H1 (cell line): ENCODE results near the gene ALPG. TPM values are rescaled to one million over a fixed set of nuclear protein-coding genes. Genes with fewer than 3 reads are reported as not detected.

Experiments used
- BACH1 ChIP-seq: IDR thresholded peaks from 2 replicates; pipeline ENCODE4 v1.6.1; 2012; ENCODE audit warnings: low read length, improper control_type of control experiment
- CHD7 ChIP-seq: fragments of 300-600 bp; sonication (generic); IDR thresholded peaks from 2 replicates; pipeline ENCODE4 v1.7.1; 2012; ENCODE audit warnings: low read length, moderate library complexity, mild to moderate bottlenecking, inconsistent platforms; ENCODE audit not compliant: insufficient replicate concordance
- E2F6 ChIP-seq: IDR thresholded peaks from 2 replicates; pipeline ENCODE4 v1.6.1; 2012; ENCODE audit warnings: inconsistent platforms
- EGR1 ChIP-seq: IDR thresholded peaks from 2 replicates; pipeline ENCODE4 v1.6.1; 2011; ENCODE audit warnings: low read depth, low read length, borderline replicate concordance
- HDAC2 ChIP-seq, 2 experiments: fragments of 300-600 bp in 1 of 2; sonication (generic) in 1 of 2; IDR thresholded peaks; 2 replicates each; pipeline ENCODE4 v1.6.1; 2011 to 2012; ENCODE audit warnings: low read depth in 2 of 2, low read length in 2 of 2, mild to moderate bottlenecking in 2 of 2, moderate library complexity in 2 of 2, borderline replicate concordance in 1 of 2, inconsistent platforms in 1 of 2
- MAX ChIP-seq: IDR thresholded peaks from 2 replicates; pipeline ENCODE4 v1.6.1; 2012; ENCODE audit warnings: inconsistent platforms
- SIX5 ChIP-seq: IDR thresholded peaks from 2 replicates; pipeline ENCODE4 v1.6.1; 2011; ENCODE audit warnings: mild to moderate bottlenecking, low read depth, low read length
- TCF12 ChIP-seq: IDR thresholded peaks from 2 replicates; pipeline ENCODE4 v1.6.1; 2011; ENCODE audit warnings: low read depth, mild to moderate bottlenecking, low read length
- polyA plus RNA-seq, 7 experiments: library from polyadenylated mRNA; depleted of rRNA in 3 of 7; stranded (reverse) in 5 of 7; unstranded in 2 of 7; fragments of >200 nt in 5 of 7; fragments of 200-250 nt in 2 of 7; gene quantifications; 1 replicate in 5 of 7; 2 replicates in 1 of 7; 4 replicates in 1 of 7; pipeline versions ENCODE4 v1.2.1 to v1.2.3, GENCODE V29; 2011 to 2013; ENCODE audit warnings: missing spikeins in 2 of 7, mixed read lengths in 2 of 7
- total RNA-seq: library from RNA; stranded (reverse); fragmentation: NEBNext Ultra II Directional; extraction: Animal tissue kit (Norgen Biotek cat#: 25700); gene quantifications from 2 replicates; pipeline ENCODE4 v1.2.1, GENCODE V29; 2021

ALPG gene
- total and polyA plus RNA-seq, 2 of the 8 experiments (the other 6 are each of a cell fraction or from before 2014, with no cell fraction given): 0.56 to 2.1 TPM

- no peak for TF ChIP-seq CHD7
- no peak for TF ChIP-seq E2F6
- no peak for TF ChIP-seq MAX
- TF ChIP-seq SIX5: no peak
- TF ChIP-seq HDAC2 (IDR thresholded peaks at IDR 0.05; ENCODE audit: borderline replicate concordance in 1 of 2, low read depth in 2 of 2, low read length in 2 of 2): no peak
- no peak for TF ChIP-seq BACH1
- no peak for TF ChIP-seq TCF12
- TF ChIP-seq EGR1: no peak
Measured at GRCh38 chr2:232405943-232406510, 617 bp upstream of the ALPG start (continued).
